ENCODE results near the gene DCHS1. TPM values are rescaled to one million over a fixed set of nuclear protein-coding genes. Genes with fewer than 3 reads are reported as not detected.

The DCHS1 gene
- total and polyA plus RNA-seq, 9 of the 15 experiments (the other 6 are each of a cell fraction or from before 2014, with no cell fraction given), result 0.04 to 0.49 (median 0.14) TPM; not detected in 2

GRCh38 chr11:6603287-6604080 is 52.1 kb downstream of the DCHS1 start, which contains the start of the genes ILK and RRP8 (continued):
- TF ChIP-seq KDM2B (CRISPR knock-in tag; IDR thresholded peaks at IDR 0.05) (peak; percentile 85; the same call in 1 of the 2 replicates), HNRNPK (IDR thresholded peaks at IDR 0.05; ENCODE audit: low read depth, low read length, poor library complexity, severe bottlenecking) (no peak), ATF3 (IDR thresholded peaks at IDR 0.05) (no peak), ATF3 (CRISPR knock-in tag; conservative IDR thresholded peaks at IDR 0.05) (0 out of 2 replicates have a peak, but pooled peaks have one; percentile 31), ERF (CRISPR knock-in tag; IDR thresholded peaks at IDR 0.05) (no peak), KDM4B (IDR thresholded peaks at IDR 0.05; ENCODE audit: borderline replicate concordance in 2 of 2, low read depth in 1 of 2) (peak in 1 of 2 experiments; percentile 81; a peak in 1 of 4 replicates), CCNT2 (IDR thresholded peaks at IDR 0.05; ENCODE audit: borderline replicate concordance, extremely low read depth, insufficient read length, low read depth, low read length) (peak; percentile 94), ZBTB49 (CRISPR knock-in tag; IDR thresholded peaks at IDR 0.05; ENCODE audit: borderline replicate concordance) (0 out of 2 replicates have a peak, but pooled peaks have one; percentile 69), PCBP2 (IDR thresholded peaks at IDR 0.05; ENCODE audit: low read depth, low read length, poor library complexity, severe bottlenecking) (no peak), DPF2 (IDR thresholded peaks at IDR 0.05) (no peak), ZBTB2 (IDR thresholded peaks at IDR 0.05) (peak; percentile 31; the same call in 1 of the 2 replicates), ZNF76 (CRISPR knock-in tag; IDR thresholded peaks at IDR 0.05; ENCODE audit: borderline replicate concordance) (0 out of 2 replicates have a peak, but pooled peaks have one; percentile 38), ID3 (CRISPR knock-in tag; IDR thresholded peaks at IDR 0.05) (no peak), ID3 (tag; IDR thresholded peaks at IDR 0.05) (no peak), SP1 (CRISPR knock-in tag; IDR thresholded peaks at IDR 0.05) (peak; percentile 50), SMARCA4 (IDR thresholded peaks at IDR 0.05) (0 out of 2 replicates have a peak, but pooled peaks have one; percentile 7), ZBTB34 (CRISPR knock-in tag; IDR thresholded peaks at IDR 0.05) (no peak), SIN3A (IDR thresholded peaks at IDR 0.05; ENCODE audit: borderline replicate concordance in 2 of 2, control insufficient read depth in 1 of 2, low read depth in 2 of 2, low read length in 2 of 2) (peak; percentile 73 to 99; a peak in 3 of 4 replicates), FOXM1 (IDR thresholded peaks at IDR 0.05; ENCODE audit: low read depth) (no peak), FOXM1 (CRISPR knock-in tag; IDR thresholded peaks at IDR 0.05; ENCODE audit: low read depth) (peak; percentile 96; the same call in 1 of the 2 replicates)

Data from K562 (cell line).